Endometrial microvascular endothelial cells (primary cell): Measurements from ENCODE around the gene TEK. TPM values are rescaled to one million over a fixed set of nuclear protein-coding genes. Genes with fewer than 3 reads are reported as not detected.

Source experiments
- in situ Hi-C: cut with HindIII; loops from 2 replicates; pipeline ENCODE4 v1.10.0; 2017; ENCODE audit warnings: low sequenced_read_pairs, low pct_unique_long_range_greater_than_20kb; ENCODE audit errors: inconsistent ontology term
- total RNA-seq: library from RNA; depleted of rRNA; stranded (reverse); fragments of >200 nt; gene quantifications from one replicate; pipeline ENCODE4 v1.2.3, GENCODE V29; 2015; ENCODE audit errors: inconsistent ontology term

Gene TEK
- total RNA-seq, 1 donor from 2014 or later, result 38.5 TPM

- in situ Hi-C loops, result no loop called here
These were observed 8.6 kb downstream of the TEK start for GRCh38 chr9:27117489-27118135.

GRCh38 chr9:27118916-27119315 lies 9.9 kb downstream of the TEK start:
- in situ Hi-C loops, result no loop called here

- in situ Hi-C loops, result no loop called here
These were observed 15.1 kb downstream of the TEK start for GRCh38 chr9:27124151-27124550.

GRCh38 chr9:27125030-27125429 lies 16.0 kb downstream of the TEK start:
- in situ Hi-C loops, result no loop called here

GRCh38 chr9:27125936-27126335 lies 16.9 kb downstream of the TEK start:
- in situ Hi-C loops, result no loop called here

- in situ Hi-C loops, result no loop called here
These were observed 17.6 kb downstream of the TEK start for GRCh38 chr9:27126670-27127069.

- in situ Hi-C loops, result no loop called here
These were observed 20.2 kb downstream of the TEK start for GRCh38 chr9:27129221-27129620.

GRCh38 chr9:27131731-27132130 lies 22.7 kb downstream of the TEK start:
- in situ Hi-C loops, result no loop called here

- in situ Hi-C loops, result no loop called here
These were observed 24.8 kb downstream of the TEK start for GRCh38 chr9:27133817-27134216.

GRCh38 chr9:27142299-27142930 lies 33.4 kb downstream of the TEK start:
- in situ Hi-C loops, result no loop called here

- in situ Hi-C loops, result no loop called here
These were observed 36.1 kb downstream of the TEK start for GRCh38 chr9:27145143-27145542.

GRCh38 chr9:27149651-27150050 lies 40.6 kb downstream of the TEK start:
- in situ Hi-C loops, result no loop called here

- in situ Hi-C loops, result no loop called here
These were observed 41.9 kb downstream of the TEK start for GRCh38 chr9:27150746-27151406.

GRCh38 chr9:27151693-27152404 lies 42.8 kb downstream of the TEK start:
- in situ Hi-C loops, result no loop called here

- in situ Hi-C loops, result no loop called here
These were observed 43.3 kb downstream of the TEK start for GRCh38 chr9:27152405-27152718.

GRCh38 chr9:27154908-27155307 lies 45.9 kb downstream of the TEK start:
- in situ Hi-C loops, result no loop called here

- in situ Hi-C loops, result no loop called here
These were observed 48.1 kb downstream of the TEK start for GRCh38 chr9:27157097-27157496.

- in situ Hi-C loops, result no loop called here
These were observed 48.7 kb downstream of the TEK start for GRCh38 chr9:27157736-27158135.

- in situ Hi-C loops, result no loop called here
These were observed 51.6 kb downstream of the TEK start for GRCh38 chr9:27160636-27161035.

GRCh38 chr9:27162045-27162444 lies 53.0 kb downstream of the TEK start:
- in situ Hi-C loops, result no loop called here
